CD14-positive monocyte (primary cell): Measurements from ENCODE around the gene FOXP1. TPM values are rescaled to one million over a fixed set of nuclear protein-coding genes. Genes with fewer than 3 reads are reported as not detected.
A peak's percentile ranks its signal among the peaks of the same experiment; 100 is the strongest.

Experiments used
- DNase-seq, 3 donors: peaks; one replicate each; pipeline ENCODE4 v3.0.0-alpha.2; 2011 to 2022
- H2AFZ ChIP-seq: 2 replicates; pipeline ENCODE4 v1.6.0; 2012; ENCODE audit warnings: mild to moderate bottlenecking, low read depth, low read length, inconsistent platforms; ENCODE audit not compliant: insufficient read depth, poor library complexity, severe bottlenecking
- H3K27ac ChIP-seq, 2 donors: 1 replicate in 1 of 2; 2 replicates in 1 of 2; pipeline ENCODE4 v1.5.1; 2012 to 2013; ENCODE audit warnings: low read length in 2 of 2, control low read depth in 1 of 2, inconsistent platforms in 1 of 2, low read depth in 1 of 2, mild to moderate bottlenecking in 1 of 2
- H3K27me3 ChIP-seq, 2 donors: one replicate each; pipeline versions ENCODE4 v1.6.0 to v1.6.1; 2011 to 2013; ENCODE audit warnings: low read length in 2 of 2; ENCODE audit not compliant: control insufficient read depth in 2 of 2, insufficient read depth in 2 of 2
- H3K36me3 ChIP-seq, 2 donors: replicated peaks in 1 of 2; 1 replicate in 1 of 2; 2 replicates in 1 of 2; pipeline versions ENCODE4 v1.5.1 to v1.6.1; 2012 to 2013; ENCODE audit warnings: low read length in 2 of 2, control low read depth in 1 of 2, inconsistent platforms in 1 of 2, mild to moderate bottlenecking in 1 of 2; ENCODE audit not compliant: insufficient read depth in 2 of 2, control insufficient read depth in 1 of 2
- H3K4me1 ChIP-seq, 2 donors: 1 replicate in 1 of 2; 2 replicates in 1 of 2; pipeline versions ENCODE4 v1.5.1 to v1.6.1; 2012 to 2013; ENCODE audit warnings: low read length in 2 of 2, control low read depth in 1 of 2, inconsistent platforms in 1 of 2, mild to moderate bottlenecking in 1 of 2, moderate library complexity in 1 of 2; ENCODE audit not compliant: insufficient read depth in 2 of 2, control insufficient read depth in 1 of 2
- H3K4me2 ChIP-seq: replicated peaks from 2 replicates; pipeline ENCODE3; 2012; ENCODE audit warnings: low read length, moderate library complexity, mild to moderate bottlenecking; ENCODE audit not compliant: poor library complexity, severe bottlenecking; ENCODE audit errors: extremely low read depth
- H3K4me3 ChIP-seq, 3 experiments: fragments of 200-600 bp in 1 of 3; sonication (generic) in 1 of 3; replicated peaks in 1 of 3; 1 replicate in 2 of 3; 2 replicates in 1 of 3; pipeline ENCODE4 v1.5.1; 2011 to 2013; ENCODE audit warnings: low read length in 3 of 3, mild to moderate bottlenecking in 3 of 3, control low read depth in 2 of 3, low read depth in 2 of 3, inconsistent platforms in 1 of 3, moderate library complexity in 1 of 3
- H3K79me2 ChIP-seq: 2 replicates; pipeline ENCODE4 v1.6.0; 2012; ENCODE audit warnings: mild to moderate bottlenecking, control low read depth, inconsistent platforms, low read length, moderate library complexity; ENCODE audit not compliant: insufficient read depth
- H3K9ac ChIP-seq: 2 replicates; pipeline ENCODE4 v1.6.0; 2017; ENCODE audit warnings: low read length, mild to moderate bottlenecking; ENCODE audit not compliant: insufficient read depth, poor library complexity, severe bottlenecking
- H3K9me3 ChIP-seq, 2 donors: replicated peaks in 1 of 2; 1 replicate in 1 of 2; 2 replicates in 1 of 2; pipeline versions ENCODE4 v1.5.1 to v1.6.1; 2012 to 2013; ENCODE audit warnings: low read length in 2 of 2, control low read depth in 1 of 2; ENCODE audit not compliant: control insufficient read depth in 1 of 2, insufficient read depth in 1 of 2
- H4K20me1 ChIP-seq: 2 replicates; pipeline ENCODE4 v1.6.0; 2012; ENCODE audit warnings: mild to moderate bottlenecking, low read length, control low read depth, moderate library complexity; ENCODE audit not compliant: insufficient read depth
- H3K27ac Mint-ChIP-seq, 7 donors: one replicate each; pipeline ENCODE4 v1.8.0; 2020; ENCODE audit warnings: mild to moderate bottlenecking in 7 of 7, mixed read lengths in 7 of 7, moderate library complexity in 6 of 7, inconsistent platforms in 2 of 7
- H3K27me3 Mint-ChIP-seq, 3 donors: one replicate each; pipeline ENCODE4 v1.8.0; 2021 to 2022; ENCODE audit warnings: low read depth in 3 of 3, mild to moderate bottlenecking in 3 of 3, mixed read lengths in 3 of 3, moderate library complexity in 3 of 3, inconsistent platforms in 1 of 3
- H3K36me3 Mint-ChIP-seq, 2 donors: one replicate each; pipeline ENCODE4 v1.8.0; 2020; ENCODE audit warnings: mixed read lengths in 2 of 2, inconsistent platforms in 1 of 2, mild to moderate bottlenecking in 1 of 2
- H3K4me1 Mint-ChIP-seq: one replicate; pipeline ENCODE4 v1.8.0; 2020; ENCODE audit warnings: mild to moderate bottlenecking, mixed read lengths
- H3K4me3 Mint-ChIP-seq, 2 donors: one replicate each; pipeline ENCODE4 v1.8.0; 2020; ENCODE audit warnings: mild to moderate bottlenecking in 2 of 2, mixed read lengths in 2 of 2, moderate library complexity in 1 of 2
- H3K9me3 Mint-ChIP-seq, 7 donors: one replicate each; pipeline ENCODE4 v1.8.0; 2020 to 2022; ENCODE audit warnings: mixed read lengths in 7 of 7, mild to moderate bottlenecking in 6 of 7, moderate library complexity in 6 of 7, inconsistent platforms in 2 of 7
- WGBS: methylation state at CpG from one replicate; pipeline ENCODE4 v1.1.5; 2013; ENCODE audit warnings: missing lambda C conversion rate; ENCODE audit not compliant: insufficient coverage; 5-methylcytosine and 5-hydroxymethylcytosine counted together
- intact Hi-C, 2 donors: fragments of 100-400 bp; cut with micrococcal nuclease; formaldehyde crosslinking; loops; one replicate each; pipeline versions ENCODE4 v1.15.0 to v1.15.1; 2023
- polyA plus RNA-seq, 3 donors: library from polyadenylated mRNA; depleted of rRNA in 1 of 3; unstranded in 2 of 3; stranded (reverse) in 1 of 3; fragments of 300-500 nt in 2 of 3; fragments of >200 nt in 1 of 3; fragmentation: Illumina TruSeq in 2 of 3; gene quantifications; 1 replicate in 2 of 3; 2 replicates in 1 of 3; pipeline ENCODE4 v1.2.3, GENCODE V29; 2012 to 2021
- TF ChIP-seq, protein P1 (sequence below): fragments of 200-600 bp; IDR thresholded peaks from one replicate; pipeline ENCODE4 v1.8.0; 2022; ENCODE audit warnings: antibody characterized with exemption, mild to moderate bottlenecking

The FOXP1 gene
- polyA plus RNA-seq, 3 donors = 25.7 to 42.6 (median 27.8) TPM

- intact Hi-C loops = no loop called here
- no peaks in the 10 kb centered on the region for H3K79me2 ChIP-seq
- H3K27ac ChIP-seq = no peak overlapping the region
- no peaks in the 10 kb centered on the region for H3K27me3 ChIP-seq
- peaks cover 16 to 18% of the 10 kb centered on the region in 2 donors for H3K36me3 Mint-ChIP-seq
- DNase-seq = peak in 1 of 3 donors; percentile 16
- 90% methylated on average over 1 of the region's 7 CpGs for WGBS
- peaks cover 0 to 5% (median 1%) of the 10 kb centered on the region in 7 donors for H3K9me3 Mint-ChIP-seq
- H3K27me3 Mint-ChIP-seq = no peaks in the 10 kb centered on the region
- H3K4me3 ChIP-seq = no peak overlapping the region
- H3K27ac Mint-ChIP-seq = peak overlapping the region in 2 of 7 donors; percentile 9 to 68
- no peak overlapping the region for H2AFZ ChIP-seq
- no peaks in the 10 kb centered on the region for H3K9me3 ChIP-seq
- H3K4me1 ChIP-seq = no peaks in the 10 kb centered on the region
- no peak overlapping the region for H3K9ac ChIP-seq
- H3K4me3 Mint-ChIP-seq = no peak overlapping the region
- peaks cover 31% of the 10 kb centered on the region for H4K20me1 ChIP-seq
- H3K36me3 ChIP-seq = peaks cover 3 to 8% of the 10 kb centered on the region in 2 donors
- peaks cover 7% of the 10 kb centered on the region for H3K4me1 Mint-ChIP-seq
- TF ChIP-seq, protein P1, sequence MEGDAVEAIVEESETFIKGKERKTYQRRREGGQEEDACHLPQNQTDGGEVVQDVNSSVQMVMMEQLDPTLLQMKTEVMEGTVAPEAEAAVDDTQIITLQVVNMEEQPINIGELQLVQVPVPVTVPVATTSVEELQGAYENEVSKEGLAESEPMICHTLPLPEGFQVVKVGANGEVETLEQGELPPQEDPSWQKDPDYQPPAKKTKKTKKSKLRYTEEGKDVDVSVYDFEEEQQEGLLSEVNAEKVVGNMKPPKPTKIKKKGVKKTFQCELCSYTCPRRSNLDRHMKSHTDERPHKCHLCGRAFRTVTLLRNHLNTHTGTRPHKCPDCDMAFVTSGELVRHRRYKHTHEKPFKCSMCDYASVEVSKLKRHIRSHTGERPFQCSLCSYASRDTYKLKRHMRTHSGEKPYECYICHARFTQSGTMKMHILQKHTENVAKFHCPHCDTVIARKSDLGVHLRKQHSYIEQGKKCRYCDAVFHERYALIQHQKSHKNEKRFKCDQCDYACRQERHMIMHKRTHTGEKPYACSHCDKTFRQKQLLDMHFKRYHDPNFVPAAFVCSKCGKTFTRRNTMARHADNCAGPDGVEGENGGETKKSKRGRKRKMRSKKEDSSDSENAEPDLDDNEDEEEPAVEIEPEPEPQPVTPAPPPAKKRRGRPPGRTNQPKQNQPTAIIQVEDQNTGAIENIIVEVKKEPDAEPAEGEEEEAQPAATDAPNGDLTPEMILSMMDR = no peak
- no peak overlapping the region for H3K4me2 ChIP-seq
Measured at GRCh38 chr3:71160785-71161546, 422.6 kb downstream of the FOXP1 start.

DNA sequence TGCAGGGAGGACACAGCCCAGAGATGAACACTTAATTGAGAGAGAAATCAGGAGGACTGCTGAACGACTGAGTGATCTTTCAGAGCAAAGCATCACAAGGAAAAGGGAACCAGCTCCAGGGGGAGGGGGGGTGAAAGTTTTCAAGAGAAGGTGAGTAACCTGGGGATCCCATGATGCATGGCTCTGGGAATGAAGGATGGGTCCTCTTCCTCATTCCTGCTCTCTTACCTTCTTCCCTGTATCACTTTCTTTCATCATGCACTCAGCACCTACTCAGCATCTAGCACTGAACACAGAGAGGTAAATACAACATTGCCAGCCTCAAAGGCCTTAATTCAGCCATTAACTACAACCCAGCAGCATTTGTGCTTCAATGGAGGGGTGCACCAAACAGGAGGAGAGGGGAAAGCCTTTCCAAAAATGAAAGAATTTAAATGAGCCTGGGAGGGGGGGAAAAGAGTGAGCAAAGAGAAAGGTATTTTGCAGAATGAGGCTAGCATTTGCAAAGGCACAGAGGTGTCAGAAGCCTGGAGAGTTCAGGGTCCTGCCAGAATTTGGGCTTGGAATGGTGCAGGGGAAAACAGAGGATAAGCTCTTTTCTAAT lies 427.4 kb downstream of the FOXP1 start:
- Histone ChIP-seq H3K9ac (no peak overlapping the region), H4K20me1 (peaks cover 52% of the 10 kb centered on the region), H3K9me3 (no peaks in the 10 kb centered on the region), H3K4me2 (no peak overlapping the region), H3K79me2 (no peaks in the 10 kb centered on the region), H3K36me3 (peaks cover 0 to 24% of the 10 kb centered on the region in 2 donors), H3K4me1 (no peaks in the 10 kb centered on the region), H3K27ac (no peak overlapping the region), H2AFZ (no peak overlapping the region), H3K27me3 (no peaks in the 10 kb centered on the region), H3K4me3 (no peak overlapping the region)
- WGBS = 57% methylated on average over 1 of the region's 1 CpG
- TF ChIP-seq, protein P1 = no peak
- Mint-ChIP-seq H3K4me3 (no peak overlapping the region), H3K4me1 (peaks cover 7% of the 10 kb centered on the region), H3K9me3 (peaks cover 0 to 5% (median 1%) of the 10 kb centered on the region in 7 donors), H3K27ac (peak overlapping the region in 2 of 7 donors; percentile 50 to 64), H3K27me3 (no peaks in the 10 kb centered on the region), H3K36me3 (peaks cover 15 to 22% of the 10 kb centered on the region in 2 donors)
- DNase-seq = no peak
- intact Hi-C loops = no loop called here
